ENCODE results near the gene POLD4.

DNA sequence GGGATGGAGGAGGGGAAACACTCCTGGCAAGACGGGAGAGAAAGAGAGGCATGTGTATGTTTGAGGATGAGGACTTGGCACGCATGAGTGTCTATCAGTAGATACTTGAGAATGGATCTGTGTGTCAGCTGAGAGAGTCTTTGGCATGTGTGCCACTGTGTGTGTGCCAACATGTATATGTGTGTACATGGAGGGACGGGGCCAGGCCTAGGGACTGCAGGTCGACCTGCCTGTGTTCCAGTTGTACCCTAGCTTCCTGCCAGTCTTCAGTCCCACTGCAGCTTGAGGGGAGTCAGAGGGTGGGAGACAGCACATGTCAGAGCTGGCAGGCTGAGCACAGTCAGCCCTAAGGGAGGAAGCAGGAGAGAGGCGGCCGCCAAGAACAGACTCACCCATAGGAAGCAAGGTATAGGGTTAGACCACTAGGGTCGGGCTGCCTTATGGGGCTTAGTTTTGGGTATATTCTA lies 14.4 kb upstream of the POLD4 start:
- no peak for TF ChIP-seq CTCF (IDR thresholded peaks at IDR 0.05; ENCODE audit: low read depth, low read length, missing input control)
- TF ChIP-seq TAF1 (conservative IDR thresholded peaks at IDR 0.05), result no peak
- TF ChIP-seq, protein P1, sequence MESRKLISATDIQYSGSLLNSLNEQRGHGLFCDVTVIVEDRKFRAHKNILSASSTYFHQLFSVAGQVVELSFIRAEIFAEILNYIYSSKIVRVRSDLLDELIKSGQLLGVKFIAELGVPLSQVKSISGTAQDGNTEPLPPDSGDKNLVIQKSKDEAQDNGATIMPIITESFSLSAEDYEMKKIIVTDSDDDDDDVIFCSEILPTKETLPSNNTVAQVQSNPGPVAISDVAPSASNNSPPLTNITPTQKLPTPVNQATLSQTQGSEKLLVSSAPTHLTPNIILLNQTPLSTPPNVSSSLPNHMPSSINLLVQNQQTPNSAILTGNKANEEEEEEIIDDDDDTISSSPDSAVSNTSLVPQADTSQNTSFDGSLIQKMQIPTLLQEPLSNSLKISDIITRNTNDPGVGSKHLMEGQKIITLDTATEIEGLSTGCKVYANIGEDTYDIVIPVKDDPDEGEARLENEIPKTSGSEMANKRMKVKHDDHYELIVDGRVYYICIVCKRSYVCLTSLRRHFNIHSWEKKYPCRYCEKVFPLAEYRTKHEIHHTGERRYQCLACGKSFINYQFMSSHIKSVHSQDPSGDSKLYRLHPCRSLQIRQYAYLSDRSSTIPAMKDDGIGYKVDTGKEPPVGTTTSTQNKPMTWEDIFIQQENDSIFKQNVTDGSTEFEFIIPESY (IDR thresholded peaks at IDR 0.05), result no peak
- no peak for TF ChIP-seq HNF4G (IDR thresholded peaks at IDR 0.05)
- no peak for TF ChIP-seq EGR1 (IDR thresholded peaks at IDR 0.05; ENCODE audit: low read depth in 2 of 2)
- TF ChIP-seq, protein P2, sequence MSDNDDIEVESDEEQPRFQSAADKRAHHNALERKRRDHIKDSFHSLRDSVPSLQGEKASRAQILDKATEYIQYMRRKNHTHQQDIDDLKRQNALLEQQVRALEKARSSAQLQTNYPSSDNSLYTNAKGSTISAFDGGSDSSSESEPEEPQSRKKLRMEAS (IDR thresholded peaks at IDR 0.05), result no peak
- TF ChIP-seq, protein P3, sequence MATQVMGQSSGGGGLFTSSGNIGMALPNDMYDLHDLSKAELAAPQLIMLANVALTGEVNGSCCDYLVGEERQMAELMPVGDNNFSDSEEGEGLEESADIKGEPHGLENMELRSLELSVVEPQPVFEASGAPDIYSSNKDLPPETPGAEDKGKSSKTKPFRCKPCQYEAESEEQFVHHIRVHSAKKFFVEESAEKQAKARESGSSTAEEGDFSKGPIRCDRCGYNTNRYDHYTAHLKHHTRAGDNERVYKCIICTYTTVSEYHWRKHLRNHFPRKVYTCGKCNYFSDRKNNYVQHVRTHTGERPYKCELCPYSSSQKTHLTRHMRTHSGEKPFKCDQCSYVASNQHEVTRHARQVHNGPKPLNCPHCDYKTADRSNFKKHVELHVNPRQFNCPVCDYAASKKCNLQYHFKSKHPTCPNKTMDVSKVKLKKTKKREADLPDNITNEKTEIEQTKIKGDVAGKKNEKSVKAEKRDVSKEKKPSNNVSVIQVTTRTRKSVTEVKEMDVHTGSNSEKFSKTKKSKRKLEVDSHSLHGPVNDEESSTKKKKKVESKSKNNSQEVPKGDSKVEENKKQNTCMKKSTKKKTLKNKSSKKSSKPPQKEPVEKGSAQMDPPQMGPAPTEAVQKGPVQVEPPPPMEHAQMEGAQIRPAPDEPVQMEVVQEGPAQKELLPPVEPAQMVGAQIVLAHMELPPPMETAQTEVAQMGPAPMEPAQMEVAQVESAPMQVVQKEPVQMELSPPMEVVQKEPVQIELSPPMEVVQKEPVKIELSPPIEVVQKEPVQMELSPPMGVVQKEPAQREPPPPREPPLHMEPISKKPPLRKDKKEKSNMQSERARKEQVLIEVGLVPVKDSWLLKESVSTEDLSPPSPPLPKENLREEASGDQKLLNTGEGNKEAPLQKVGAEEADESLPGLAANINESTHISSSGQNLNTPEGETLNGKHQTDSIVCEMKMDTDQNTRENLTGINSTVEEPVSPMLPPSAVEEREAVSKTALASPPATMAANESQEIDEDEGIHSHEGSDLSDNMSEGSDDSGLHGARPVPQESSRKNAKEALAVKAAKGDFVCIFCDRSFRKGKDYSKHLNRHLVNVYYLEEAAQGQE (IDR thresholded peaks at IDR 0.05), result no peak
- TF ChIP-seq GABPA (IDR thresholded peaks at IDR 0.05 in 1 of 2, conservative IDR thresholded peaks at IDR 0.05 in 1 of 2), result no peak
